Stimulated activated CD8-positive, alpha-beta memory T cell treated with anti-CD3 and anti-CD28 coated beads, Interleukin-4, amount 100 ng/mL, for 1 hour (primary cell): Measurements from ENCODE around the gene LRRC23.
"Not testable (repeated sequence)": the region's sequence is repeated elsewhere in the genome, so short reads cannot be mapped to it uniquely, and the experiment has no call there.

Source experiments
- DNase-seq, 2 donors: peaks; one replicate each; pipeline ENCODE4 v3.0.0-alpha.2; 2020; ENCODE audit warnings: low read depth in 2 of 2, low spot score in 1 of 2

The LRRC23 gene

DNA sequence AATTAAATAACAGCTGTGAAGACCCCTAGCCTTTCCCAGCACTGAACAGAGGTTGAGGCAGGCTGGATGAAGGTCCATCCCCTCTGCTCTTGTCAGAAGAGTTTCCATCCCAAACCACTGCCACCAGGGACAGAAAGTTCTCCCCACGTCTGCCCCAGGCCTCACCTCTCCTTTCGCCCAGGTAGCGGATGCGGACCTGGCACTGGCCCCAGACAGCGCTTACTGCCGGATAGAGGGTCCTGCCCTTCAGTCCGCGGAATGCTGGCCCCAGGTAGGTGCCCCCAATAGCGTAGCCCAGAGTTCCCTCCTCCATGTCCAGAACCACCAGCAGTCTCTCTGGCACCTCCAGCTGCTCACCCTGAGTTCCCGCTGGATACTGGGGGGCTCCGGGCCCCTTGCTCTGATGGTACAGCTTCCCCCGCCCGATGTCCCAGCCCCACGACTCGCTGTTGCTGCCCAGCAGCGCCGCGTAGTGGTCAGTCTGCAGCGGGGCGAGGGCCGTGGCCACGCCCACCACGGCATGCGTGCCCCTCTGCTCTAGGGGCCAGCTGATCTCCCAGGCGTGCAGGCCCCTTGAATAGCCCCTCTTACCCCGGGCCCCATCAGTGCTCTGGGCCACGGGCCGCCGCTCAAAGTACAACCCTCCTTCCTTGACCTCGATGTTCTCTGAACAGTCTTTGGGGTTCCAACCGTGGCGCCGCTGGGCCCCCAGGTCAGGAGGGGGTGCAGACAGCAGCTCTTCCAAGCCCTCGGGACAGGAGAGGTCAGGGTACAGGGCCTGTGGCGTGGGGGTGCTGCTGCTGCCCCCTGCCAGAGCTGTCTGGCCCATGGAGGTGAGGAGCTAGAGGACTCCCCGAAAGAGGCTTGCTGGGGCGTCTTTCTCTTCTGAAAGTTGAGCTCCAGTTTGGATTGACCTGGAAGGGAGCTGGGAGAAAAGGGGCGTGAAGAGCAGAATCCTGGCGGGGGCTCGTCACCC lies 32.3 kb upstream of the LRRC23 start:
- peak; percentile 64 to 70 for DNase-seq

DNA sequence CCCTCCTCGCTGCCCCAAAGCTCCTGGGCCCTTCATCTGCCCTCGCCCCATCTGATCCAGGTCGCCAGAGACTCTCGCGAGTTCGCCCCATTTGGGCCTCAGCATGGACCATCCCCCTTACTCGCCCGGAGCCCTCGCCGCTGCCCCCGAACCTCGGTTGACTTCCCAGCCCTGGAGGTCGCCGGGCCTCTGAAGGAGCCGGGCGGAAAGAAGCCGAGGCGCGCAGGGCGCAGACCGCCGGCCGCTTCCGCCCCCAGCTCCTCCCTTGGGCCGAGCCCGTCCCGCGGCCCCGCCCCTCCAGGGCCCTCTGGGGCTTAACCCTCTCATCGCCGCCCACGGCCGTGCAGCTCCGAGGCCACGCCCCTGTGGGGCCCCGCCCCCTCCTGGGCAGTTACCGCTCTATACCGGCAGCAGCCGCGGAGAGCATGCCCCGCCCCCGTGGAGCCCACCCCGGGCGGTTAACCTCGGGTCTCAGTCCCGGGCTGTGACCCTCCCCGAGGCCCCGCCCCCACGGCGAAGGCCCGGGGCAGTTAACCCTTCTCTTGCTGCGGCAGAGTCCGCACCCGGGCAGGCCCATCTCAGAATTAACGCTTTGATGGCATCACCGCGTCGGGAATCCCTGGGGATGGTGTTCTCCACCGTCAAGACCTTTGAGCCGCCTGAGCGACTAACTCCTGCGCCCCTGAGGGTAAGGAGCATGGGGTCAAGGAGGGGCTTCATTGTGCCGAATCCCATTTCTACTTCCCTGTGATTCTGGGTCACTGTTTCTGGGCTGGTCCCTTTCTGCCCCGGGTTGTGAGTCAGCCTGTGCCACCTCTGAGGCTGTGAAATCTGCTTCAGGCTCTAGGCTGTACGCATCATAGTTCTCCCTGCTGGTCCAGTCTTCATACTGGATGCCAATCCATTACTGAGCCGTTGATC lies 31.3 kb upstream of the LRRC23 start, which contains the start of gene SPSB2:
TSS of gene SPSB2 (minus strand) at position 210 of the 921 bp plus-strand sequence. CDS start 402 bp downstream, outside the sequence.
- DNase-seq = peak; percentile 98

DNA sequence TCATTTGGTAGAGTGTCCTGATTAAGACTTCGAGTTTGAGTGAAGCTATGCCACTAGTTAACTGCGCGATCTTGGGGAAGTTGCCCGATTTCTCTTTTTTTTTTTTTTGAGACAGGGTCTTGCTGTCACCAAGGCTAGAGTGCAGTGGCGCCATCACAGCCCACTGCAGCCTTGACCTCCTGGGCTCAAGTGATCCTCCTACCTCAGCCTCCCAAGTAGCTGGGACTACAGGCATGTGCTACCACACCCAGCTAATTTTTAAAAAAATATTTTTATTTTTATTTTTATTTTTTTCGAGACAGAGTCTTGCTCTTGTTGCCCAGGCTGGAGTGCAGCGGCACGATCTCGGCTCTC lies 30.6 kb upstream of the LRRC23 start:
- DNase-seq = not testable (repeated sequence)

DNA sequence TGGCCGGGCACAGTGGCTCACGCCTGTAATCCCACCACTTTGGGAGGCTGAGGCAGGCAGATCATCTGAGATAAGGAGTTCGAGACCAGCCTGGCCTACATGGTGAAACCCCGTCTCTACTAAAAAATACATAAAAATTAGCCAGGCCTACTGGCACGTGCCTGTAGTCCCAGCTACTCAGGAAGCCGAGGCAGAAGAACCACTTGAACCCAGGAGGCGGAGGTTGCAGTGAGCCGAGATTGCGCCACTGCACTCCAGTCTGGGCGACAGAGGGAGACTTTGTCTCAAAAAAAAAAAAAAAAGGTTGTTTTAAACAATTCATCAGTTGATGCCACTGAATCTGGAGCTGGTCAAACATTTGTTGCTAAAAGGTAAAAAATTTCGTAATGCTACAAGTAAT lies 24.8 kb upstream of the LRRC23 start:
- DNase-seq = not testable (repeated sequence)

DNA sequence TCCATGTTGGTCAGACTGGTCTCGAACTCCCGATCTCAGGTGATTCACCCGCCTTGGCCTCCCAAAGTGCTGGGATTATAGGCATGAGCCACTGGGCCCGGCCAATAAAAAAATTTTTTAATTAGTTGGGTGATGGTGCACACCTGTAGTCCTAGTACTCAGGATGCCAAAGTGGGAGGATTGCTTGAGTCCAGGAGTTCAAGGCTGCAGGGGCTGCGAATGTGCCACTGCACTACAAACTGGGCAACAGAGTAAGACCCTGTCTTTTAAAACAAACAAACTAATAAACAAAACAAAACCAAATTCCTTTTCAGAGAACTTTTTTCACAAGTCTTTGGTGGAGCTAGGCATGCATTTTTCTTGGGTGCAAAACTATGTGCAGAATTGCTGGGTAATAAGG lies 21.4 kb upstream of the LRRC23 start:
- DNase-seq = no peak

DNA sequence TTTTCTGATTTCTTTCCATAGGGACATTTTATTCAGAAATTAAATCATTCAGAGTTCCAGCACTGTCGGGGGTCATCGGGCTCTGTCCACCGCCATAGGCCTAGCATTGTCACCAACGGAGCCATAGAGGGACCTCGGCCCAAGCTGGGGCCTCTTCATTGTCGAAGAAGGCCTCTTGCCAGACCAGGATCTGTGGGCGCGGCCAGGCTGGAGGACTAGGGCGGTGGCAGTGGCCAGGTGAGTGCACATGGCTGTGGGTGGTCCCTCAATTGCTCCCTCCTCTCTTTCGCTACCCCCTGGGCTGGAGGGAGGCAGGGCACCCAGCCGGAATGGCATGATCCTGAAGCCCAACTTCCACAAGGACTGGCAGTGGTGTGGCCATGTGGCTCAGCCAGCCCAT lies 20.9 kb upstream of the LRRC23 start:
- DNase-seq = no peak

DNA sequence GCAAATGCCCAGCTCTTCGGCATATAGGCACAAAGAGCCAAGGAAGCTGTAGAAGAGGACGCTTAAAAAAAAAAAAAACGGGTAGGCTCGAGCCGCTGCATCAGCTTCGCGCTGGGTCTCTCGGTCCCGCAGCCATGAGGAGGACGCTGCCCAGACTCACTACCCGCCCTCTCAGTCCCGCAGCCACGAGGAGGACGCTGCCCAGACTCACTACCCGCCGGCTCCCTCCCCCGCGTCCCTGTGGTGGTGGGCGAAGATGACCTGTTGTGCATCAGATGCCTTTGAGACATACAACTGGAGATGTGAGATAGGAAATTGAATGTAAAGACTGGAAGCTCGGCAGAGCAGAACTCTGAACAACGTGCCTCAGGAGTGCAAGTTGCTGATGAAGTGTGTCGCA lies 20.1 kb upstream of the LRRC23 start:
- no peak for DNase-seq

DNA sequence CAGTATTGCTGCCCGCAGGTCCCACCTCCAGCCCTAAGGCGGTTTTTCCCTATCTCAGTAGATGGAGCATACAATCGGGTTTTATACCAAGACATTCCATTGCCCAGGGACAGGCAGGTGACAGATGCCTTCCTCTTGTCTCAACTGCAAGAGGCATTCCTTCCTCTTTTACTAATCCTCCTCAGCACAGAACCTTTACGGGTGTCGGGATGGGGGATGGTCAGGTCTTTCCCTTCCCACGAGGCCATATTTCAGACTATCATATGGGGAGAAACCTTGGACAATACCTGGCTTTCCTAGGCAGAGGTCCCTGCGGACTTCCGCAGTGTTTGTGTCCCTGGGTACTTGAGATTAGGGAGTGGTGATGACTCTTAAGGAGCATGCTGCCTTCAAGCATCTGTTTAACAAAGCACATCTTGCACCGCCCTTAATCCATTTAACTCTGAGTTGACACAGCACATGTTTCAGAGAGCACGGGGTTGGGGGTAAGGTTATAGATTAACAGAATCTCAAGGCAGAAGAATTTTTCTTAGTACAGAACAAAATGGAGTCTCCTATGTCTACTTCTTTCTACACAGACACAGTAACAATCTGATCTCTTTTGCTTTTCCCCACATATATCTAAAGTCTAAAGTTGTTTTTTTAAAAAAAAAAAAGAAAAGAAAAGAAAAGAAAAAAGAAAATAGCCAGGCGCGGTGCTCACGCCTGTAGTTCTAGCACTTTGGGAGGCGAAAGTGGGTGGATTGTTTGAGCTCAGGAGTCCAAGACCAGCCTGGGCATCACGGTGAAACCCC lies 18.2 kb upstream of the LRRC23 start:
- not testable (repeated sequence) for DNase-seq

DNA sequence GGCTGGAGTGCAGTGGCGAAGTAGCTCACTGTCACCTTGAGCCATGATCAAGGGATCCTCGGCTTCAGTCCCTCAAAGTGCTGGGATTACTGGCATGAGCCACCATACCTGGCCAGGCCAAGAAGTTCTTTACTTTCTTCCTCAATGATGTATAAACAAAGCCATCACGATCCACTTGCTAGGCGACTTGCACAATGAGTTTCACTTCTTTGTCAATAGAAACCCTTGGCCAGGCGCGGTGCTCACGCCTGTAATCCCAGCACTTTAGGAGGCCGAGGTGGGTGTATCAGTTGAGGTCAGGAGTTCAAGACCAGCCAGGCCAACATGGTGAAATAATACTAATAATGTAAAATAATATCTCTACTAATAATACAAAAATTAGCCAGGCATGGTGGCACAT lies 17.2 kb upstream of the LRRC23 start:
- DNase-seq = no peak

DNA sequence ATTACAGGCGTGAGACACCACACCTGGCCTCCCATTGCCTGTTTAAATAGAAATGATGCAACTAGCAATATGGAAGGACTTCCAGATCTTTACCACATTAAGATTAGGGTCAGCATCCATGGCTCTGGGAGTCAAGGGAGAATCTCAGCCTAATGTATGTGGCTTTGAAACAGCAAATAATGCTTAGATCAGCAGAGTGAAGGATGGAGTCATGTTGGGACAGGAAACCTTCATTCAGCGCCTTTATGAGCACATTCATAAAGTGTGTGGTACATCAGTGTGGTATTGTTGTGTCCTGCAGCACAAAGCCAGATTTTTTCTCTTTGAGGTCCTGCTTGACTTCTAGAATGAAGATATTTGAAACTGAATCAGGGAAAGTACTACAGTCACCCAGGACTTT lies 16.3 kb upstream of the LRRC23 start:
- no peak for DNase-seq

DNA sequence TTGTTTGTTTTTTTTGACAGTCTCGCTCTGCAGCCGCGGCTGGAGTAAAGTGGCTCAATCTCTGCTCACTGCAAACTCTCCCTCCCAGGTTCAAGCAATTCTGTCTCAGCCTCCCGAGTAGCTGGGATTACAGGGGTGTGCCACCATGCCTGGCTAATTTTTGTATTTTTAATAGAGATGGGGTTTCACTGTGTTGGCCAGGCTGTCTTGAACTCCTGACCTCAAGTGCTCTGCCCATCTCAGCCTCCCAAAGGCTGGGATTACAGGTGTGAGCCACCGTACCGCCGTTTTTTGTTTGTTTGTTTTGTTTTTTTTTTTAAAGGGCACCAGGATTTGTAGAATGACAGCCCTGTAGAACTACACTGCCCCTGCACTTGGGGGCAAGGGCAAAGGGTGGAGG lies 15.8 kb upstream of the LRRC23 start:
- not testable (repeated sequence) for DNase-seq

DNA sequence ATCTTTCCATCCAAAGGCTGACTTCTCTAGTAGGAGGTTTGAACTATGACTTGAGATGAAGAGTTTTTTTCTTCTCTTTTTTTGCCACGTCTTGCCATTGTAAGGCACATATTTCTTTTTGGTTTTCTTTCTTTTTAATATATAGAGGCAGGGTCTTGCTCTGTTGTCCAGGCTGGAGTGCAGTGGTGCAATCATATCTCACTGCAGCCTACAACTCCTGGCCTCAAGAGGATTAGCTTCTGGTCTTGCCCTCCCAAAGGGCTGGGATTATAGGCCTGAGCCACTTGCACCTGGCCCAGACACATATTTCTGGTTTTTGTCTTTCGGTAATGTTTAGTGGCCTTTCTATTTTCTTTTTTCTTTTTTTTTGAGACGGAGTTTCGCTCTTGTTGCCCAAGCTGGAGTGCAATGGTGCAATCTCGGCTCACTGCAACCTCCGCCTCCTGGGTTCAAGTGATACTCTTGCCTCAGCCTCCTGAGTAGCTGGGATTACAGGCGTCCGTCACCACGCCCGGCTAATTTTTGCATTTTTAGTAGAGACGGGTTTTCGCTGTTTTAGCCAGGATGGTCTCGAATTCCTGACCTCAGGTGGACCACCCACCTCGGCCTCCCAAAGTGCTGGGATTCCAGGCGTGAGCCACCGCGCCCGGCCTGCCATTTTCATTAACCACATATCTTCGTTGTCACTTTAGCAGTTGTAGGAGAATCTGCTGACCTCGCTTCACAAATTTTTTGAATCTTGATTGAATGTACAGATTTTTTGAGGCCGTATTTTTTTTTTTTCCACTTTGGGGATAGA lies 14.6 kb upstream of the LRRC23 start:
- DNase-seq = not testable (repeated sequence)

DNA sequence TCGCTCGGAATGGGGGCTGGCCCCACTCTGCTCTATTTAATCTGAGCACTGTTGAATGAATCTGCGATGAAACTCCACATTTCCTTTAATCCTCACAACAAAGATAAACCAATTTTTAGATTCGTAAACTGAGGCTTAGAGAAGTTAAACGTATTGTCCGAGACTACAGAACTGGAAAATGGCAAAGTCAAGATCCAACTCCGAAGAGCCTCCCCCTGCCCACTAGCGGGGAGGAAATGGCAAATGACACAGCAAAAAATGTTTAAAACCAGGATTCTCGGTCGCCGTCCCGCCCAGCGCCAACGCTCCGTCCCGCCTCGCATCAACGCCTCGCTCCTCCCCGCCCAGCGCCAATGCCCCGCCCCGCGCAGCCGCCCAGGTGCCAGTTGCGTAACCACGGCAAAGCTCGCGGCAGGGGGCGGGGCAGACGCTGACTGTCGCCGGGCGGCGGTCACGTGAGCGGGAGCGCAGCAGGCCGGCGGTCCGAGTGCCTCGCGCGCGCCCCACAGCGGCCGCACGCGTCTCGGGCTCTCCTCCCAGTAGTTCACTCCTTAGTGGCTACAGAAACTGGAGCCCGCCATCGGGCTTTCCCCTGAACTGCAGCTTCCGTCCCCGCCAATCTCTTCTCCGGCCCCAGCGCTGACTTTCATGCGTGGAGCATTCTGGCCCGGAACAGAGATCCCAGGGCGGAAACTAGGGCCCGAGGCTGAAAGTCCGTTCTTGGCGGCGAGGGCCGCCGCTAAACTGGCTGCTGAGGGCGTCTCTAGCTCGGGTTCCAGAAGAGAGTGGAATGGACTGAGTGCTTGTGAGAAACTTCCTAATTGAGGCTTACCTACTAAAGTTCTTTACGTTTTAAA lies 13.6 kb upstream of the LRRC23 start:
- peak; percentile 97 to 99 for DNase-seq

DNA sequence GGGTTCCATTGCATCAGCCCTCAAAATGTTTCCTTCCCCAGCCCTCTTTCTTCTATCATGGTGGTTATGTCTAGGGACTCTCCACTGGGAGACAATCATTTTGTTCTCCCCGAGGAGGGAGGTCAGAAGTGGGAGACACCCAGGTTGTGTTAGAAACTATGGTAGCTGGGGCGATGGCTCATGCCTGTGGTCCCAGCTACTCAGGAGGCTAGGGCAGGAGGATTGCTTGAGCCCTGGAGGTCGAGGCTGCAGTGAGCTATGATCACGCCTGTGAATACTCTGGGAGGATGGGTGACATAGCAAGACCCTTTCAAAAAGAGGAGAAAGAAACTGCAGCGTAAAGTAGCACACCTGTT lies 13.0 kb upstream of the LRRC23 start:
- no peak for DNase-seq

DNA sequence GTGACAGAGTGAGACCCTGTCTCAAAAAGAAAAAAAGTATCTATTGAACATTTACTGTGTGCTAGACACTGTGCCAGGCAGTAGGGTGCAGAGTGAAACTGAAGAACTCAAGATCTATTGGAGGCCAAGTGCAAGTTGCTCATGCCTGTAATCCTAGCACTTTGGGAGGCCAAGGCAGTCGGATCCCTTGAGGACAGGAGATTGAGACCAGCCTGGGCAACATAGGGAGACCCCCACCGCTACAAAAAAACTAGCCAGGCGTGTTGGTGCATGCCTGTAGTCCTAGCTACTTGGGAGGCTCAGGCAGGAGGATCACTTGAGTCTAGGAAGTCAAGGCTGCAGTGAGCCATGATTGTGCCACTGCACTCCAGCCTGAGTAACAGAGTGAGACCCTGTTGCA lies 11.9 kb upstream of the LRRC23 start:
- DNase-seq = not testable (repeated sequence)

DNA sequence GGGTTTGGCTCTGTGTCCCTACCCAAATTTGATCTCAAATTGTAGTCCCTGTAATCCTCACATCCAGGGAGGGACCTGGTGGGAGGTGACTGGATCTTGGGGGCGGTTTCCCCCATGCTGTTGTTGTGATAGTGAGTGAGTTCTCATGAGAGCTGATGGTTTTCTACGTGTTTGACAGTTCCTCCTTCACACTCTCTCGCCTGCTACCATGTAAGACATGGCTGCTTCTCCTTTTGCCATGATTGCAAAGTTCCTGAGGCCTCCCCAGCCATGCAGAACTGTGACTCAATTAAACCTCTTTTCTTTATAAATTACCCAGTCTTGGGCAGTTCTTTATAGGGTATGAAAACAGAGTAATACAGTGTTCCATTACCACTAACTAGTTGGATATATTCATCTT lies 10.3 kb upstream of the LRRC23 start:
- DNase-seq = no peak

DNA sequence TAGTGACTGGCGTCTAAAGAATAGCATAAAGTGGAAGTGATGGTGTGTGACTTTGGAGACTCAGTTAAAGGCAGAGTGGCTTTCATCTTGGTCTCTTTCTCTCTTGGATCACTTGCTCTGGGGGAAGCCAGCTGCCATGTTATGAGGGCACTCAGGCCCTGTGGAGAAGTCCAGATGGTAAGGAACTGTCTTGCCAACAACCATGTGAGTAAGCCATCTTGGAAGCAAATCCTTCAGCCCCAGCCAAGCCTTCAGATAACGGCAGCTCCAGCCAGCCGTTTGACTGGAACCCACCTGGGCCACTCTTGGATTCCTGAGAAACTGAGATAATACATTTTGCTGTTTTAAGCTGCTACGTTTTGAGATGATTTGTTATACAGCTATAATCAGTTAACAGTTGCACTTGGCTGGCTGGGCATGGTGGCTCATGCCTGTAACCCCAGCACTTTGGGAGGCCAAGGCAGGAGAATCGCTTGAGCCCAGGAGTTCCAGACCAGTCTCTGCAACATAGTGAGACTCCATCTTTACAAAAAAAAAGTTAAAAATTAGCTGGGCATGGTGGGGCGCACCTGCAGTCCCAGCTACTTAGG lies 7.7 kb upstream of the LRRC23 start:
- DNase-seq = no peak

DNA sequence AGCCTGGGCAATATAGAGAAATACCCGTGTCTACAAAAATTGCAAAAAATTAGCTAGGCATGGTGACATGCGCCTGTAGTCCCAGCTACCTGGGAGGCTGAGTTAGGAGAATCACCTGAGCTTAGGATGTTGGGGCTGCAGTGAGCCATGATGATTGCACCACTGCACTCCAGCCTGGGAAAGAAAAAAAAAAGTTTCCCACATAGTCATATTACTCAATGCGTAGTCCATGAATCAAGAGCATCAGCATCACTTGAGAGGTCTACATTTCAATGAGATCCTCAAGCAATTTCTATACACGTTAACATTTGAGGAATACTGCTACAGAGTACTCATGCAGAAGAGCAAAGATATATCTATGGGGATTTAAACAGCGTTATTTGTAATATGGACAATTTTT lies 5.2 kb upstream of the LRRC23 start:
- no peak for DNase-seq
